ENCODE data around the gene TNIP2. TPM values are rescaled to one million over a fixed set of nuclear protein-coding genes. Genes with fewer than 3 reads are reported as not detected.

TNIP2 gene
- total RNA-seq, 1 experiment from 2014 or later = 41.0 TPM

GRCh38 chr4:2788532-2789103 lies 32.5 kb upstream of the TNIP2 start:
- TF ChIP-seq SIN3A (IDR thresholded peaks at IDR 0.05; ENCODE audit: low read depth) (no peak), POLR2AphosphoS5 (IDR thresholded peaks at IDR 0.05; ENCODE audit: low read depth, low read length) (no peak), CEBPB (IDR thresholded peaks at IDR 0.05; ENCODE audit: low read depth) (no peak), CBX3 (IDR thresholded peaks at IDR 0.05; ENCODE audit: low read depth) (no peak), EZH2phosphoT487 (IDR thresholded peaks at IDR 0.05; ENCODE audit: borderline replicate concordance) (no peak), ZBTB33 (IDR thresholded peaks at IDR 0.05; ENCODE audit: extremely low read depth, insufficient replicate concordance, low read length) (no peak), YY1 (IDR thresholded peaks at IDR 0.05; ENCODE audit: extremely low read depth, insufficient replicate concordance, low read depth, low read length) (no peak), SRF (IDR thresholded peaks at IDR 0.05; ENCODE audit: low read depth) (no peak), RAD21 (IDR thresholded peaks at IDR 0.05; ENCODE audit: low read depth) (no peak), EZH2 (IDR thresholded peaks at IDR 0.05) (no peak), TCF7L2 (IDR thresholded peaks at IDR 0.05; ENCODE audit: borderline replicate concordance, extremely low read depth, insufficient read depth, insufficient read length) (no peak), SP1 (IDR thresholded peaks at IDR 0.05; ENCODE audit: low read depth) (no peak), POLR2A (IDR thresholded peaks at IDR 0.05; ENCODE audit: borderline replicate concordance, extremely low read depth, insufficient read depth, insufficient read length) (no peak), ELF1 (IDR thresholded peaks at IDR 0.05; ENCODE audit: borderline replicate concordance, low read depth) (no peak), ZNF274 (IDR thresholded peaks at IDR 0.05; ENCODE audit: low read depth, low read length) (no peak), FOSL1 (IDR thresholded peaks at IDR 0.05; ENCODE audit: low read depth) (no peak), CTCF (IDR thresholded peaks at IDR 0.05 in 2 of 3, conservative IDR thresholded peaks at IDR 0.05 in 1 of 3; ENCODE audit: borderline replicate concordance in 1 of 3, insufficient read depth in 1 of 3, low read depth in 2 of 3, low read length in 2 of 3) (no peak)
- TF ChIP-seq, protein P1, sequence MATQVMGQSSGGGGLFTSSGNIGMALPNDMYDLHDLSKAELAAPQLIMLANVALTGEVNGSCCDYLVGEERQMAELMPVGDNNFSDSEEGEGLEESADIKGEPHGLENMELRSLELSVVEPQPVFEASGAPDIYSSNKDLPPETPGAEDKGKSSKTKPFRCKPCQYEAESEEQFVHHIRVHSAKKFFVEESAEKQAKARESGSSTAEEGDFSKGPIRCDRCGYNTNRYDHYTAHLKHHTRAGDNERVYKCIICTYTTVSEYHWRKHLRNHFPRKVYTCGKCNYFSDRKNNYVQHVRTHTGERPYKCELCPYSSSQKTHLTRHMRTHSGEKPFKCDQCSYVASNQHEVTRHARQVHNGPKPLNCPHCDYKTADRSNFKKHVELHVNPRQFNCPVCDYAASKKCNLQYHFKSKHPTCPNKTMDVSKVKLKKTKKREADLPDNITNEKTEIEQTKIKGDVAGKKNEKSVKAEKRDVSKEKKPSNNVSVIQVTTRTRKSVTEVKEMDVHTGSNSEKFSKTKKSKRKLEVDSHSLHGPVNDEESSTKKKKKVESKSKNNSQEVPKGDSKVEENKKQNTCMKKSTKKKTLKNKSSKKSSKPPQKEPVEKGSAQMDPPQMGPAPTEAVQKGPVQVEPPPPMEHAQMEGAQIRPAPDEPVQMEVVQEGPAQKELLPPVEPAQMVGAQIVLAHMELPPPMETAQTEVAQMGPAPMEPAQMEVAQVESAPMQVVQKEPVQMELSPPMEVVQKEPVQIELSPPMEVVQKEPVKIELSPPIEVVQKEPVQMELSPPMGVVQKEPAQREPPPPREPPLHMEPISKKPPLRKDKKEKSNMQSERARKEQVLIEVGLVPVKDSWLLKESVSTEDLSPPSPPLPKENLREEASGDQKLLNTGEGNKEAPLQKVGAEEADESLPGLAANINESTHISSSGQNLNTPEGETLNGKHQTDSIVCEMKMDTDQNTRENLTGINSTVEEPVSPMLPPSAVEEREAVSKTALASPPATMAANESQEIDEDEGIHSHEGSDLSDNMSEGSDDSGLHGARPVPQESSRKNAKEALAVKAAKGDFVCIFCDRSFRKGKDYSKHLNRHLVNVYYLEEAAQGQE (IDR thresholded peaks at IDR 0.05; ENCODE audit: low read depth) = no peak
- TF ChIP-seq, protein P2, sequence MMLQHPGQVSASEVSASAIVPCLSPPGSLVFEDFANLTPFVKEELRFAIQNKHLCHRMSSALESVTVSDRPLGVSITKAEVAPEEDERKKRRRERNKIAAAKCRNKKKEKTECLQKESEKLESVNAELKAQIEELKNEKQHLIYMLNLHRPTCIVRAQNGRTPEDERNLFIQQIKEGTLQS (IDR thresholded peaks at IDR 0.05) = no peak
- TF ChIP-seq, protein P3, sequence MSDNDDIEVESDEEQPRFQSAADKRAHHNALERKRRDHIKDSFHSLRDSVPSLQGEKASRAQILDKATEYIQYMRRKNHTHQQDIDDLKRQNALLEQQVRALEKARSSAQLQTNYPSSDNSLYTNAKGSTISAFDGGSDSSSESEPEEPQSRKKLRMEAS (IDR thresholded peaks at IDR 0.05) = no peak
- Histone ChIP-seq H3K4me1 (ENCODE audit: control insufficient read depth in 1 of 2, insufficient read depth in 2 of 2, low read length in 2 of 2) (peaks cover 2 to 17% of the 10 kb centered on the region in 2 experiments; a peak in 3 of 4 replicates), H2AFZ (ENCODE audit: low read depth, low read length, poor library complexity, severe bottlenecking) (no peak overlapping the region), H3K4me2 (ENCODE audit: low read length) (no peak overlapping the region), H3K9me3 (ENCODE audit: control insufficient read depth in 1 of 2, insufficient read depth in 1 of 2, low read depth in 1 of 2, low read length in 2 of 2) (no peaks in the 10 kb centered on the region), H3K9me2 (ENCODE audit: insufficient read depth) (no peaks in the 10 kb centered on the region), H3K9ac (ENCODE audit: low read length) (no peak overlapping the region), H4K20me1 (ENCODE audit: insufficient read depth) (no peaks in the 10 kb centered on the region), H3K27me3 (ENCODE audit: insufficient read depth, low read length) (no peaks in the 10 kb centered on the region), H3K36me3 (ENCODE audit: control insufficient read depth in 1 of 2, insufficient read depth in 2 of 2, low read length in 2 of 2) (no peaks in the 10 kb centered on the region), H3K4me3 (replicated peaks in 1 of 2; ENCODE audit: low read depth in 1 of 2, low read length in 2 of 2) (no peak overlapping the region), H3K79me2 (ENCODE audit: insufficient read depth, low read length) (no peaks in the 10 kb centered on the region), H3K27ac (ENCODE audit: low read depth, low read length) (no peak overlapping the region)
- no peak for DNase-seq (ENCODE audit: low read depth, low spot score)
- ChIA-PET RAD21 (ENCODE audit: low non-redundant PET in 1 of 2, low total read pairs in 2 of 2, uncharacterized antibody in 2 of 2, unreplicated experiment in 2 of 2) (no interaction called here), CTCF (no interaction called here), POLR2A (no interaction called here)
- ATAC-seq = no peak
- intact Hi-C loops (cut with micrococcal nuclease) = no loop called here
- no TSS peak for BruUV-seq (replicated peaks)

Measured in HCT116 (cell line).